Measurements from ENCODE around the gene WNT5B.

GRCh38 chr12:1662761-1663439 is 33.9 kb downstream of the WNT5B start:
- TF ChIP-seq CTCF (IDR thresholded peaks at IDR 0.05; ENCODE audit: low read length) (no peak), EZH2 (IDR thresholded peaks at IDR 0.05; ENCODE audit: borderline replicate concordance, low read length) (no peak)
